Stimulated activated CD4-positive, alpha-beta T cell treated with anti-CD3 and anti-CD28 coated beads, Interleukin-4, amount 100 ng/mL, for 24 hours (primary cell): ENCODE data around the gene REEP1.
A peak's percentile ranks its signal among the peaks of the same experiment; 100 is the strongest.

Source experiments
- DNase-seq: peaks from one replicate; pipeline ENCODE4 v3.0.0-alpha.2; 2020

Gene REEP1

DNA sequence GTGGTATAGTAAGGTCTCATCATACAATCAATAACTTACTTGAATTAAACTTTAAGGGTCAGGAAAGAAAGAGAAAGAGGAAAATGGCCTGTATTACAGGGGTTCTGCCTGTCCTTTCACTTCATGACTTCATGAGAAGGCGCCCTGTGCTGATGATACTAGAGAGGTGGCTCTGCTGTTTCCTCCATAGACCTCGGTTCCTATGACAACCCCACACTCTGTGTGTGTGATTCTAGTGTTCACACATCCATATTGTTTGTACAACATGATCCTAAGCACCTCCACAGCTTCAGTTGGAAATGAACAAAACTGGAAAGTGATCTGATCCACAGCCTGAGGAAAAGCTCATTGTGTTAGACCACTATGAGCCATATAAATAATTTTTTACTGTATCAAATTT, 7.0 kb upstream of the REEP1 start:
- DNase-seq, result no peak

DNA sequence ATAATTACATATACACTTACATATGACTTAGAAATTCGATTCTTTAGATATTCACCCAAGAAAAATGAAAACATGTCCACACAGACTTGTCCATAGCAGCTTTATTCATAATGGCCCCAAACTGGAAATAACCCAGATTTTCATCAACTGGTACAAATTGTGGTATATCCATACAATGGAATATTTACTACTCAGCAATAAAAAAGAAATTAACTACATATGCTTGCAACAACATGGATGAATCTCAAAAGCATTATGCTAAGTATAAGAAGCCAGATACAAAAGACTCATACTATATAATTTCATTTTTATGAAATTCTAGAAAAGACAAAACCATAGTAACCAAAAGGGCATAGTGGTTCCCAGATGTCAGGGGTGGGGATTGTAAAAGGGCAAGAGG, 5.1 kb upstream of the REEP1 start:
- no peak for DNase-seq

DNA sequence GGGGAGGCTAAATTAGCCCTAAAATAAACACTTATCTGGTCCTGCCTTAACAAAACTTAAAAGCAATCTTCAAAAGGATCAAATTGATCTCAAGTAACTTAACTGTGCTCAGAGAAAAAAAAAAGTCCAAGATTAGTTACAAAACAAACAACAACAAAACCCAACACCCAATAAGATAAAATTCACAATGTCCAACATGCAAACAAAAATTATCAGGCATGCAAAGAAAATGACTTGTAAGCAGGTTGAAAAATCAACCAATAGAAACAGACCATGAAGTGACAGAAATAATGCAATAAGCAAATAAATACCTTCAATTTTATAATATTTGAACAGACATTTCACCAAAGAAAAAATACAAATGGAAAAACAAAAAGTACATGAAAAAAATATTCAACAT, 4.0 kb upstream of the REEP1 start:
- no peak for DNase-seq

DNA sequence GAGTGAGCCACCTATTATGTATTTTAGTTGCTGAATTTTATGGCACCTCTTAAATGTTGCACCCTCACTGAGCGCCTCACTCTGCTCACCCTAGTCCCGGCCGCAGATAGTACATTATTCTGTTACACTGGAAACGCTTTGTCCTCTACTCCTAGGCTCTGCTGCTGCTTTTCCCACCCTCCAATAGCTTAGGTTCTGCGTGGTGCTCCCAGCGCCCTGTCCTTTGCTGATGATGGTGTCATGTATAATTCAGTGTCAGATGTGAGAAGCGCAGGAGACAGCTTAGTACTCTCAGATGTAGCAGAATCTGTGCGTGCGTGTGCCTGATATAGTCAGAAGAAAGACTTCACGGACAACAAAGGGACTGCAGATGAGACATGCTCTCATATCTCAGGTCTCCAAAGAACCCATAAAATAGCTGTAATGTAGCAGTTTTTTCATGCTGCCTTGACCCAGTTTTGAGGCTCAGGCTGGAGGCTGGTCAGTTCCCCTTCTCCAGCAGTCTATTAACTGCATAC, 1.4 kb upstream of the REEP1 start:
- no peak for DNase-seq

DNA sequence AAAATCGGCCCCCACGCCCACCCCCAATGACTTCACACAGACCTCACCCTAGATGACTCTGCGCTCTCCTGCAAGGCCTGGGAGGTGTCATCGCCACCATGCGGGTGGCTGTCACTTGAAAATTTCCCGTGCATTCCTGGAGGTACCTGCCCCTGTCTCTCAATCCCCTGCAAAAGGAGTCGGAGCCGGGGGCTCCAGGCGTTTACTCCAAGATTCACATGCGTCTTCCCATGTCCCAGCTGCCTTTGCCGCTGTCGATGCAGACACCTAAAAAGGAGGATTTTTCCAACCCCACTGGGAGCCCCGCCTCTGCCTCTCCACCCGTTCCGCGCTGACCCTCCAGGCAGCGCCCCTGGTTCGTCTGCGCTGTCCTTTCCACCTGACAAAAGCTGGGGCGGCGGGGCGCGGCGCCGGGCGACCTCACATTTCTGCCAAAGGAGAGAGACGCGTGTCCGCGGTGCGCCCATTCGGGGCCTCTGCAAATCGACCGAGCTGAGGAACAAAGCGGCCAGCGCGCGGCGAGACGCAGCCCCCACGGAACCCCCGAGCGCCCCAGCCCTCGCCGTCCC, 667 bp downstream of the REEP1 start:
- DNase-seq, result peak; percentile 12

DNA sequence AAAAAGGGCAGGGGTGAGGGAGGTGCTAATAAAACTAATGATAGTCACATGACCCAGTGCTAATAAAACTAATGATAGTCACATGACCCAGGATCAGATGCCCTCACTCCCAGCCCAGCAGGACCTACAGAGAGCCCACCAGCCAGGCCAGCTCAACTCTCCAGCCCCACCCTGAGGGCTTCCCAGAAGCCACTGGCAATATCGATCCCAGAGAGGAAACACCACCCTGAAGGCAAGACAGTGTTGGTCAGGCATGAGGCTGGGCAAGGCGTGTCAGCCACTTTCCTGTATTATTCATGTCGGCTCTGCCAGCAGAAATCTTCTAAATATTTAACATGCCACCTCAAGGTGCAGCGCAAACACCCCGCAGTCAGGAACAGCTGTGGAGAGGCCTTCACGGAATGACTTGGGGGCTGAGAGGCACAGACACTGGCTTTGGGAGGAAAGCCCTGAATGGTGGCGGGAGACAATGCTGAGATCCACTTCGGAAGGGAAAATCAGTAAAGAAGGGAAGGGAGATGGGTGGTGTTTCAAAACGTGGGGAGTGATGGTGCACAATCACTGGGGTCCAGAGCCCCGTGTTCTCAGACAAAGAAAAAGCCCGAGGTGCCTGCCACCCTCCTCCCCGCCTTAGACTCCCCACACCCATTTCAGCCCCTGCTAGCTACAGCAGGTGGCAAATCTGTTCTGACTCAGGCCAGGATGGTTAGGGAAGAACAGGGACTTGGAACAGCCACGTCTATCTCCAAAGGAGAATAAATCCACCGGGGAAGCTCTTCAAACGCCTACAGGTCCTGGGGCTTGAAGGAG, 1.4 kb downstream of the REEP1 start:
- DNase-seq, result no peak

DNA sequence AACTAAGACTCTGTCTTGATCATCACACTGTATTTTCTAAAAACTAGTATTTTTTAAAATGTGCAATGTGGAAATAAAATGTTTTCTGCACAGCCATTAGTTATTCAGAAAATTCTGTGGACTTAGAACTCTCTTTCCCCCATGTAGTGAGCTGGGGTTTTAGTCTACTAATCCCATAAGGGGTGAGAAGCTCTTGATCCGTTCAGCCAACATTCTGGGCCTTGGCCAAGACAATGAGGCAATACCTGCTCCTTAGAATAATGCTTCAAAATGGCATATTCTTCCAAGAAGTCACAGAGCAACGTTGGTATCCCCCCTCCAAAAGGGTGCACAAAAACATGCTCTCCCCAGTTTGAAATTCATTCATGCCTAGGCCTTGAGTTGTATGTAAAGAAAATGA, 4.0 kb downstream of the REEP1 start:
- DNase-seq, result no peak

DNA sequence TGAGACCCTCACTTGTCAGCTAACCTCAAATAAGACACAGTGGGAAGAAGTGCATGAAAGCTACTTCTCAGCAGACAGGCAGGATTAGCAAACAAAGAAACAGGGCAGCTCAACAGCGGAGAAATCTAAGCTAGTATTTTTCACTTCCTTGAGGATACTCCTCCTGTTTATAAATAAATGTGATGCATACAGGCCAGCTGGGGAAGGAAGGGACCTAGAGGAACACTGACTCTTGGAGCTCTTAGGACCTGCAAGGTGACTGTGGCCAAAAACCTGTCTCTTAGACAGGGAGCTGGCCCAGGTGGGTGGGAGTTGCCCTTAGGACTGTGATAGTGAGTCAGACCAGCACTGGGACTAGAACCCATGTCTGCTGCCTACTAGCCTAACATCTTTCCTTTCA, 4.8 kb downstream of the REEP1 start:
- no peak for DNase-seq

DNA sequence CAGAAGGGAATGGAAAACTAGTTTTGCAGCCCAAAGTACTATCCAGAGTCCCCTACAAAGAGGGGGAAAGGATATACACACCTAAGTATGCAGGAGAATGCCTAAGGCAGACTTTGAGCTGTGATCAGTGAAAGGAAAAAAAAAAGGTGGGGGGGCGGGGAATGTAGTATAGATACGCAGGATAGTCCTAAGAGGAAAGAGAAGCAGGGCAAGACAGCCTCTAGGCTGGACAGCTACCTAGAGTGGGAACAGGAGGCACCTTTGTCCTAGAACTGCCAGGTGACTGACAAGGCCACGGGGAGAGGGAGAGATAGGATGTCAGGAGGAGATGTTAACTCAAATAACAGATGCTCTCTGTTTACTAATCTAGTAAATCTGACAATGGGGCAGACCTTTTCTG, 6.0 kb downstream of the REEP1 start:
- DNase-seq, result no peak

DNA sequence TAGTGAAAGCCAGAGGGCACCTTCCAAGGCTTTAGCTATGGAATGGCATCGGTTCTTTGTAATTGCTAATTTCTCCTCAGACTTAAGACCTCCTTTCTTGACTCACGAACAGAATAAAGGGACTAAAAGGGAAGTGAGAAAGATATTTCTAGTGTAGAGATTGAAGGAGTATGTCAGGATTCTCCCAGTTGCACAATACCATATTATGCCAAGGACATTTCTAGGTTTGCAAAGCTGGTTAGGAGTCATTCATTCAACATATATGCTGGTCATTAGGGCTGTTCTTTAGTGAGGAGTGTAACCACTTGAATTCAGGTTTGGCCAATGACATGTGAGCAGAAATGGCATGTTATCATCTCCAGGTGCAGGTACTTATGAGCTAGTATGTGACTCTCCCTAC, 7.4 kb downstream of the REEP1 start:
- no peak for DNase-seq

DNA sequence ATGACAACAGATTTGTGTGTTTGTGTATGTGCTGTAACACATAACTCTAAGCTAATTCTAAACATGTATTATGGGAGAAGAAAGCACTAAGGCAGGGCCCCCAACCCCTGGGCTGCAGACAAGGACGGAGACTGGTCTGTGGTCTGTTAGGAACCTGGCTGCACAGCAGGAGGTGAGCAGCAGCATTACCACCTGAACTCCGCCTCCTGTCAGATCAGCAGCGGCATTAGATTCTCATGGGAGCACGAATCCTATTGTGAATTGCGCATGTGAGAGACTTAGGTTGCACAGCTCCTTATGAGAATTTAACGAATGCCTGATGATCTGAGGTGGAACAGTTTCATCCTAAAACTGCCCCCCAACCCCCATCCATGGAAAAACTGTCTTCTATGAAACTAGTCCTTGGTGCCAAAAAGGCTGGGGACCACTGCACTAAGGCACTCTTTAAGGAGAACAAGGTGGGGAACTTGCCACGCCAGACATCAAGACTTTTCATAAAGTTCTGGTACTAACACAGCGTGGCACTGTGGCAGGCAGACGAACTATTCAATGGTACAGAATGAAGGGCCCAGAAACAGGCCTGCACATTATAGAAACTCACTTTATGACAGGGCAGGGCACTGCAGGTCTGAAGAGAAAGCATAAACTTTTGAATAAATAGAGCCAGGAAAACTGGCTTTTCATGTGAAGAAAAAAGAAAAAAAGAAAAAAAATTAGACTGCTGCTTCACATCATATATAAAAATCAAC, 14.0 kb downstream of the REEP1 start:
- DNase-seq, result no peak

DNA sequence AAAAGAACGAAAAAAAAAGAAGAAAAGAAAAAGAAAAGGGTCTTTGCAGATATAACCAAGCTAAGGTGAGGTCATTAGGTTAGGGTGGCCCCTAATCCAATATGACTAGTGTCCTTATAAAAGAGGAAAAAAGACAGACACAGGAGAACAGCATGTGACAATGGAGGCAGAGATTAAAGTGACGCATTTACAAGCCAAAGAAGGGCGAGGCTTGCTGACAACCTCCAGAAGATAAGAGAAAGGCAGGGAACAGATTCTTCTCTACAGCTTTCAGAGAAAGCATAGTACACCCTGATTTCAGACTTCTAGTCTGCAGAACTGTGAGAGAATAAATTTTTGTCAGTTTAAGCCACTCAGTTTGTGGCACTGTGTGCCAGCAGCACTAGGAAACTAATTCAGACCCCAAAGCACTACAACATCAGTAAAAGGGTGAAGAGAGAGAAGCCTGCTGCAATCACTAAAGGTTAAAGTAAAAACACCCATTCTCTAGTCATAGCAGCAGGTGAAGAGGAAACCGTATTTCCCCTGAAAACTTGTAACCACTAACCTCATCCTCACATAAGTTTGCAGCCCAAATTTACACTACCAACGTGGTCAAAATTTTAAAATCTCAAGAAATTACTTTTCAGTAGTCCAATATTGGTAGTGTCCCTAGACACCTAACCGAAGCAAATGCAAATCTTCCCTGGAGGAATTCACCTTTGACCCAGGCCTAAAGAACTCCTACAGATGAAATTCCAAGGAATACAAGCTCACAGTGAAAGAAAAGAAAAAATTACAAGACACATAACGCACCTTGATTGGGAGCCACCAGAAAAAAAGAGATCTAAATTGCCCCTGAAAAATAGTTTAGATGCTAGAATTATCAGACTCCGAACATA, 17.5 kb downstream of the REEP1 start:
- DNase-seq, result no peak

DNA sequence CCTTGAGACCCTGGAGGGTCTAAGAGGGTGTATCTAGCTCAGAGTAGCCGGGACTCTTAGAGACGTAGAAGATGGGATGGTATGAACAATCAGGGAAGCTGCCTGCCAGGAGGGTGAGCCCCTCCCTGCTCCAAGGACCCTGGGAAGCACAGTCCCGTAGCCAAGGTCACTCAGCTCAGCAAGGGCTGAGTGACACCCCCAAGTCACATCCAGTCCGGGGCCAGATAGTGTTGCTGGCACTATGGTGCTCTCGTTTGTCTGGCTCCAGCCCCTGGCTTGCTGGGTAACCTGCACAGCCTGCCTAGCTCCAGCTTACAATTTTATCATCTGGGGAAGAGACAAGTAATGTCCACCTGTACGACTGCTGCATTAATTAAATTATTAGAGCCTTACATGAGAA, 22.3 kb downstream of the REEP1 start:
- no peak for DNase-seq

DNA sequence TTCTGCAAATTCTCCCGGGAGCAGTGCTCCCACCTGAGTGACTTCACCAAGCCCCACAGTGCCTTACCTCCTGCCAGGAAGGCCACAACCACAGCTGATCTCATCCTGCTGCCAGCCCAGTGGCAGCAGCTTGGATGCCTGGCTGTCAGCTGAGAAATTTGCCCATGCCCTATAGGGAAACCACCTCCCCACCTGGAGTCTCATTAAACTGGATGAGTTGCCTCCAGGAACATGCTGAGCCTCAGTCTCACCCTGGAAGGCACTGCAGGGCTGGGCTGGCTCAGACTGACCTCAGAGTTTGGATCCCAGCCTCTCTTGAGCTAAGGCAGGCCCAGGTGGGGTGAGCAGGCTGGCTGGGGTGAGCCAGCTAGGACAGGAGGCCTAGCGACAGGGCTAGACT, 23.3 kb downstream of the REEP1 start:
- no peak for DNase-seq

DNA sequence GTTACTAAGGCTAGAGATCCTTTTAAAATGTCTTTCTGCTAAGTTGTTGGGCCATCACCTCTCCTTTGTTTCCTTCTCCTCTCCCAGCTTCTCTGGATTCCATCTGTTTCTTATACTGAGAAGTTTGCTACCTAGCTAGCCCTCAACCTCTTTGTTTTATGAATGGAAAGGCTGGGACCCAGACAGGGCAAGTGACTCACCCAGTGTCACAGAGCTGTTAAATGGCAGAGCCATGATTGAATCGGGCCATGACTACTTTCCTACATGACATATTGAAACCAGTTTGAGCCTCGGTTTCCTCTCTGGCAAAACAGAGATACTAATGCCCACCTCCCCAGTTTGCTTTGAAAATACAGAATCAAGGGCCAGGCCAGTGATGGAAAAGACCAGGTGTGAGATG, 24.1 kb downstream of the REEP1 start:
- DNase-seq, result no peak

DNA sequence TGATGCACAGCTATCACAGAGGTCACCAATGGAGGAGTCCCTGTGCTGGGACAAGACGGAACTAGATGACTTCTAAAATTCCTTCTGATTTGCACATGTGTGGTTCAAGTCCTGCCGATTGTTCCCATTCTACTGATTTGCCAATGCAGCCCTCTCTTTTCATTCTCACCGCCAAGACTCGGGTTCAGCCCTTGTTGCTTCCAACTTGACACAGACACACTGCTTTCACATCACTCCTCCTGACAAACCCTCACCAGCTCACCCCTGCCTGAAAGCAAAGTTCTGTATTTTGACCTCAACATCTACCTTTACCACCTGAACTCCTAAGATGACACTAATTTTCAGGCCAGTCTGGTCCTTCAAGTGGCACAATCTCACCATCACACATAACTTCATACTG, 25.5 kb downstream of the REEP1 start:
- DNase-seq, result no peak

DNA sequence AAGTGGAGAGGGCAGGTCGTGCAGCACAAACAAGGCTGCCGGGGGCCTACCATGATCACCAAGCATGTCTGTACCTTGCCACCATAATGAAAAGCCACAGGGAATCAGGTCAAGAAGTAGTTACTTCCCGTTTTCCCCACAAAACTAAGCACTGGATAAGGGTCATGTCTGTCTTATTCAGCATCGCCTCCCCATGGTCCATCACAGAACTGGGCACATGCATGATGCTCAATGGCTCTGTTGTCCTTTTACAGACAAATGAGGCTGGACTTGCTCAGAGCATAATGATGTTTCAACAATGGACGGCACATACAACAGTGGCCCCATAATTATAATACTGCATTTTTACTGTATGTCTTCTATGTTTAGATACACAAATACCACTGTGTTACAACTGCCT, 27.5 kb downstream of the REEP1 start:
- no peak for DNase-seq

DNA sequence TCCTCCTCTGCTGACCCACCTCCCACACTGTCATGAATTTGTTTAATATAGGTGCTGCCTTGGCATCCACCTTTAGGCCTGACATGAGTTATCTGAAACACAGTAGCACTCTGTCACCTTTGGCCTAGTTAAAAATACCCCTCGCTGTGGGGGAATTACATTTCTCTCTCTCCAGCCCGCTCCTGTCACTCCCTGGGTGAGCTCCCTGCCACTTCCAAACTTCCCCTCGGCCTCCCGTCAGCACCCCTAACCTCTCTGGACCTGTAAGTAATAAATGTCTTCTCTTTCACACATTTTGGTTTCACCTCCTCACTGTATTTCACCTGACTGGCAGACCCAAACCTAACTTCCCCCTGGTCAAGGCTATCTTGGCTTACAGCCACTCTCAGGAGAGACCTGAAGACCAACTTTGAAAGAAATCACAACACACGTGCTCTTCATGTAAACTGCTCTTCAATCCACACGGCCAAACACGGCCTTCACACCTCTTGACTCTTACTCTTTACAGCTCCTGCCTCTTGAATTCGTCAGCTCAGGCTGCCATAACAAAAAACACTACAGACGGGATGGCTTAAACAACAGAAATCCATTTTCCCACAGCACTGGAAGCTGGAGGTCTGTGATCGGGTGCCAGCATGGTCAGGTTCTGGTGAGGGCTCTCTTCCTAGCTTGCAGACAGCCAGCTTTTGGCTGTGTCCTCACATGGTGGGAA, 28.3 kb downstream of the REEP1 start:
- no peak for DNase-seq

DNA sequence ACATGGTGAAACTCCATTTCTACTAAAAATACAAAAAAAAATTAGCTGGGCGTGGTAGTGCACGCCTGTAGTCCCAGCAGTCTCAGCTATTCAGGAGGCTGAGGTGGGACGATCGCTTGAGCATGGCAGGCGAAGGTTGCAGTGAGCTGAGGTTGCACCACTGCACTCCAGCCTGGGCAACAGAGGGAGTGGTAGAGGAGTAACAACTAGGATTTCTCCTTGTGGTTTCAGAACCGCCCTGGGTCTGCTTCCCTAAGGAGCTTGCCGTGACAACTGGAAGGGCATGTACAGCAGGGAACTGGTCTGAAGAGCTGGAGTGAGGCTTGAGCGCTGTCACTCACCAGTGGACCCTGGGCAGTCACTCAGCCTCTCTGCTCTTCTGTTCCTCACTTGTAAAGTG, 29.1 kb downstream of the REEP1 start:
- DNase-seq, result no peak

DNA sequence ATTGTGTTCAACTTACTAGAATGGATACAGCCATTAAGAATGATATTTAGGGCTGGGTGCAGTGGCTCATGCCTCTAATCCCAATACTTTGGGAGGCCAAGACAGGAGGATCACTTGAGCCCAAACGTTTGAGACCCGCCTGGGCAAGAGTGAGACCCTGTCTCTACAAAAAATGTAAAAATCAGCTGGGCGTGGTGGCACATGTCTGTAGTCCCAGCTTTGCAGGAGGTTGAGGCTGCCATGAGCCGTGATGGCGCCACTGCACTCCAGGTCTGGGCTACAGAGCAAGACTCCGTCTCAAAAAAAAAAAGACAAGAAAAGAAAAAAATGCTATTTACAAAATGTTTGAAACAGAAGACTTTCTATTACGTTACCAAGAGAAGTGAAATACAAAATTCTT, 30.0 kb downstream of the REEP1 start:
- no peak for DNase-seq

DNA sequence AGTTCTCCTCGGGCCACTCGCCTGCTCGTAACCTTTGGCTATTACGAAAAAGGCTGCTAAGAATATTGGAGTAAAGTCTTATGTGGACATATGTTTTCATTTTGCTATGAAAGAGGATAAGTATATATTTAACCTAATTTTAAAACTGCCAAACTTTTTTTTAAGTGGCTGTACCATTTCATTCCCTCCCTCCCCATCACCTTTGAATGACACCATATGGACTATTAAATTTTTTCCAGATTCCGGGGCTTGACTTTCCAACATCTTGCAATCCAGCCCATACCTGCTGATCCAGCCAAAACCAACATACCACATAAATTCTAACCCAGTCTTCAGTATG, 31.5 kb downstream of the REEP1 start:
- no peak for DNase-seq

DNA sequence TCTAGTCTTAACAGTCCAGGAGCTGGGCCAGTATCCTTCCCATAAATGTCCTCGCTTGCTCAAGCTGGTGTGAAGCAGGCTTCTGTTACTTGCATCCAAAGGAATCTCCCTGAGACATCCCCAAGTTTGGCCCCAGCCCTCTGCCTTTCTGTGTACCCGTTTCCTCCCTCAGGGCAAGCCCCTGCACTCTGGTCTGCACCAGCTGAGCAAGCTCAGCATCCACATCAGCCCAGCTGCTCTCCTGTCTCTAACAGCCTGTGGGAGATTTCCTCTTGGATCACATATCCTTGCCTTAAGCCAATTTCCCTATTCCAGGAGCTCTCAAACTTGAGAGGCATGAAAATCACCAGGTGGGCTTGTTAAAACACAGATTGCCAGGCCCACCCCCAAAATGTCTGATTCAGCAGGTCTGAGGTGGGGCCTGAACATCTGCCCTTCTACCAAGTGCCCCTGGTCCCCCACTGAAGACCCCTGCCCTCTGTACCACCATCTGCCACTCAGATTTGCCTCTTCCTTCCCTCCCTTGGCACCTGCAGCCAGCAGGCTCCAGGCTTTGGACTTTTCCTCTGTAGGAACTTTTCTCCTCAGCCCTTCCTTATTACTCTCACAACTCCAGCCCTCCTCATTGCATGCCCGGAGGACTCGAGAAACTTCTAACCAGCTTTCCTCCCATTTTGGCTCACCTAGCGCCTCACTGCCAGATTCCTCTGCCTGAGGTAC, 32.1 kb downstream of the REEP1 start:
- no peak for DNase-seq
